Smooth muscle cell of the brain vasculature (primary cell): ENCODE data around the gene PRPF19.

ENCODE experiments used
- DNase-seq: peaks from one replicate; pipeline ENCODE4 v3.0.0-alpha.2; 2012; ENCODE audit warnings: low read depth, low spot score

The PRPF19 gene

GRCh38 chr11:60905551-60906113, 753 bp downstream of the PRPF19 start:
- DNase-seq, result no peak

- no peak for DNase-seq
Measured at GRCh38 chr11:60905047-60905446, 1.3 kb downstream of the PRPF19 start.

- DNase-seq, result no peak
Measured at GRCh38 chr11:60902625-60903024, 3.8 kb downstream of the PRPF19 start.

- no peak for DNase-seq
Measured at GRCh38 chr11:60900673-60901404, 5.5 kb downstream of the PRPF19 start.

GRCh38 chr11:60899977-60900376, 6.4 kb downstream of the PRPF19 start:
- DNase-seq, result no peak

- DNase-seq, result no peak
Measured at GRCh38 chr11:60899046-60899936, 7.1 kb downstream of the PRPF19 start.

GRCh38 chr11:60897496-60897895, 8.9 kb downstream of the PRPF19 start:
- no peak for DNase-seq

GRCh38 chr11:60895687-60896086, 10.7 kb downstream of the PRPF19 start:
- DNase-seq, result no peak

GRCh38 chr11:60891103-60891741, 15.2 kb downstream of the PRPF19 start:
- DNase-seq, result no peak

- no peak for DNase-seq
Measured at GRCh38 chr11:60890696-60891095, 15.7 kb downstream of the PRPF19 start.

GRCh38 chr11:60889869-60890311, 16.5 kb downstream of the PRPF19 start:
- DNase-seq, result no peak

GRCh38 chr11:60887556-60887955, 18.8 kb downstream of the PRPF19 start:
- no peak for DNase-seq

GRCh38 chr11:60880643-60881282, 25.6 kb downstream of the PRPF19 start:
- no peak for DNase-seq

- no peak for DNase-seq
Measured at GRCh38 chr11:60879971-60880588, 26.3 kb downstream of the PRPF19 start.

GRCh38 chr11:60879104-60879503, 27.3 kb downstream of the PRPF19 start:
- DNase-seq, result no peak

- no peak for DNase-seq
Measured at GRCh38 chr11:60878245-60879101, 27.9 kb downstream of the PRPF19 start.

- DNase-seq, result no peak
Measured at GRCh38 chr11:60876168-60876485, 30.3 kb downstream of the PRPF19 start.

GRCh38 chr11:60875366-60876167, 30.8 kb downstream of the PRPF19 start:
- no peak for DNase-seq
